Lower lobe of right lung (tissue), 2 donors: ENCODE data around the gene CD27. TPM values are rescaled to one million over a fixed set of nuclear protein-coding genes. Genes with fewer than 3 reads are reported as not detected.

Experiments
- ATAC-seq, 2 donors: fragments of 200-7000 bp; cut with Tn5 transposase; one replicate each; pipeline ENCODE4 v1.9.1; 2020 to 2022; ENCODE audit warnings: mild to moderate bottlenecking in 2 of 2, moderate library complexity in 2 of 2
- DNase-seq: peaks from one replicate; pipeline ENCODE4 v3.0.0-alpha.2; 2020
- H3K27ac ChIP-seq: fragments of 200-600 bp; one replicate; pipeline ENCODE4 v1.8.0; 2022
- H3K27me3 ChIP-seq: fragments of 200-600 bp; one replicate; pipeline ENCODE4 v1.8.0; 2022; ENCODE audit warnings: low read depth
- H3K36me3 ChIP-seq: fragments of 200-600 bp; one replicate; pipeline ENCODE4 v1.8.0; 2022; ENCODE audit warnings: mild to moderate bottlenecking
- H3K4me1 ChIP-seq: fragments of 200-600 bp; one replicate; pipeline ENCODE4 v1.8.0; 2022
- H3K4me3 ChIP-seq: fragments of 200-600 bp; one replicate; pipeline ENCODE4 v1.8.0; 2022; ENCODE audit warnings: mild to moderate bottlenecking
- H3K9me3 ChIP-seq: fragments of 200-600 bp; one replicate; pipeline ENCODE4 v1.8.0; 2022
- CTCF ChIP-seq: fragments of 200-600 bp; IDR thresholded peaks from one replicate; pipeline ENCODE4 v1.8.0; 2022; ENCODE audit warnings: antibody characterized with exemption, mild to moderate bottlenecking
- intact Hi-C: fragments of 100-400 bp; cut with DNase I; formaldehyde crosslinking; loops from one replicate; pipeline ENCODE4 v1.11.0; 2022
- long read RNA-seq: library from polyadenylated mRNA; unstranded; transcript quantifications from one replicate; pipeline ENCODE4 v2.0.0, GENCODE V29; 2021
- total RNA-seq: library from RNA; stranded (reverse); fragmentation: NEBNext Ultra II Directional; extraction: Animal tissue kit (Norgen Biotek cat#: 25700); gene quantifications from one replicate; pipeline ENCODE4 v1.2.1, GENCODE V29; 2021
- donor health status: DM: no; HTN: yes; CAD: no; lungs with severe emphysema.

The CD27 gene
- total RNA-seq: 2.3 TPM
- long read RNA-seq, partial matches to known transcripts: 0 of 1 reads
- long read RNA-seq, other reads (novel, unspliced or antisense): 0 of 1 reads

GRCh38 chr12:6444704-6445688 lies at the start of gene CD27:
Gene CD27, plus strand, starts transcription at chr12:6444955. Its CDS starts 141 bp downstream, at chr12:6445096.
- intact Hi-C loops: no loop called here
- H3K36me3 ChIP-seq: no peaks in the 10 kb centered on the region
- no peak for DNase-seq
- H3K9me3 ChIP-seq: no peaks in the 10 kb centered on the region
- H3K4me1 ChIP-seq: peaks cover 3% of the 10 kb centered on the region
- TF ChIP-seq CTCF: no peak
- H3K27ac ChIP-seq: peak within 1 kb of the TSS; percentile 38
- peak in 1 of 2 donors; percentile 15 for ATAC-seq
- H3K4me3 ChIP-seq: peak within 1 kb of the TSS; percentile 27
- no peaks in the 10 kb centered on the region for H3K27me3 ChIP-seq

GRCh38 chr12:6396031-6396430 lies 48.7 kb upstream of the CD27 start:
- no peaks in the 10 kb centered on the region for H3K27me3 ChIP-seq
- no peak for ATAC-seq
- H3K4me1 ChIP-seq: peaks cover 17% of the 10 kb centered on the region
- peaks cover 14% of the 10 kb centered on the region for H3K36me3 ChIP-seq
- no peak for DNase-seq
- no peak overlapping the region for H3K4me3 ChIP-seq
- intact Hi-C loops: no loop called here
- no peak for TF ChIP-seq CTCF
- H3K9me3 ChIP-seq: no peaks in the 10 kb centered on the region
- no peak overlapping the region for H3K27ac ChIP-seq

- Histone ChIP-seq H3K9me3 (no peaks in the 10 kb centered on the region), H3K27ac (no peak overlapping the region), H3K36me3 (no peaks in the 10 kb centered on the region), H3K4me3 (no peak overlapping the region), H3K4me1 (no peaks in the 10 kb centered on the region), H3K27me3 (no peaks in the 10 kb centered on the region)
- ATAC-seq: no peak
- intact Hi-C loops: no loop called here
- TF ChIP-seq CTCF: no peak
- no peak for DNase-seq
These were observed 44.7 kb upstream of the CD27 start for GRCh38 chr12:6399884-6400644.

GRCh38 chr12:6404390-6404789 lies 40.4 kb upstream of the CD27 start:
- Histone ChIP-seq H3K4me3 (no peak overlapping the region), H3K9me3 (no peaks in the 10 kb centered on the region), H3K27me3 (no peaks in the 10 kb centered on the region), H3K36me3 (no peaks in the 10 kb centered on the region), H3K27ac (no peak overlapping the region), H3K4me1 (no peaks in the 10 kb centered on the region)
- no peak for ATAC-seq
- TF ChIP-seq CTCF: no peak
- intact Hi-C loops: no loop called here
- DNase-seq: no peak

GRCh38 chr12:6405963-6406362 lies 38.8 kb upstream of the CD27 start:
- Histone ChIP-seq H3K27me3 (no peaks in the 10 kb centered on the region), H3K9me3 (no peaks in the 10 kb centered on the region), H3K4me1 (no peaks in the 10 kb centered on the region), H3K36me3 (no peaks in the 10 kb centered on the region), H3K27ac (no peak overlapping the region), H3K4me3 (no peak overlapping the region)
- no peak for TF ChIP-seq CTCF
- intact Hi-C loops: no loop called here
- ATAC-seq (peak in 1 of 2 donors; percentile 73), DNase-seq (no peak)
